WI38 (cell line): Measurements from ENCODE around the gene TMPRSS9.

ENCODE experiments used
- H3K4me3 ChIP-seq: 2 replicates; pipeline ENCODE4 v1.5.1; 2011; ENCODE audit warnings: low read depth, mild to moderate bottlenecking, control low read depth, low read length
- TF ChIP-seq, protein P1 (sequence below): IDR thresholded peaks from 2 replicates; pipeline ENCODE4 v1.5.1; 2012; ENCODE audit warnings: low read depth, mild to moderate bottlenecking, control low read depth, low read length

The TMPRSS9 gene

DNA sequence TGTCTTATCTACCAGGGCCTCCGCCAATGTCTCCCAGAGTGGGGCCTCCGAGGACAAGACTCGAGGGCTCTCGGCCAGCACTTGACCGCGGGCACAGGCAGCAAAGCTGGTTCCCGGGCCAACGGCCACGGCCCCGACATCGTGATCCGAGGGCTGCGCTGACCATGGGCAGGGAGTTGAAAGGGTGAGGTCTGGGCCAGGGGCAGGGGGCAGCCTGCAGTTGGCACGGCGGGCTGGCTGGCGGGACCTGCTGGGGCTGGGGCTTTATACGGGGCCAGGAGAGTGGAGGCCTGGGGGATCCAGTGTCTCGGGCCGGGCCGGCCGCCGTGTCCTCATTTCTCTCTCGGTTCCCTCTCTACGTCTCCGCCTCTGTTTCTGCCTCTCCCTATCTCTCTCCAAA, 42.3 kb upstream of the TMPRSS9 start:
- TF ChIP-seq, protein P1, sequence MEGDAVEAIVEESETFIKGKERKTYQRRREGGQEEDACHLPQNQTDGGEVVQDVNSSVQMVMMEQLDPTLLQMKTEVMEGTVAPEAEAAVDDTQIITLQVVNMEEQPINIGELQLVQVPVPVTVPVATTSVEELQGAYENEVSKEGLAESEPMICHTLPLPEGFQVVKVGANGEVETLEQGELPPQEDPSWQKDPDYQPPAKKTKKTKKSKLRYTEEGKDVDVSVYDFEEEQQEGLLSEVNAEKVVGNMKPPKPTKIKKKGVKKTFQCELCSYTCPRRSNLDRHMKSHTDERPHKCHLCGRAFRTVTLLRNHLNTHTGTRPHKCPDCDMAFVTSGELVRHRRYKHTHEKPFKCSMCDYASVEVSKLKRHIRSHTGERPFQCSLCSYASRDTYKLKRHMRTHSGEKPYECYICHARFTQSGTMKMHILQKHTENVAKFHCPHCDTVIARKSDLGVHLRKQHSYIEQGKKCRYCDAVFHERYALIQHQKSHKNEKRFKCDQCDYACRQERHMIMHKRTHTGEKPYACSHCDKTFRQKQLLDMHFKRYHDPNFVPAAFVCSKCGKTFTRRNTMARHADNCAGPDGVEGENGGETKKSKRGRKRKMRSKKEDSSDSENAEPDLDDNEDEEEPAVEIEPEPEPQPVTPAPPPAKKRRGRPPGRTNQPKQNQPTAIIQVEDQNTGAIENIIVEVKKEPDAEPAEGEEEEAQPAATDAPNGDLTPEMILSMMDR, result no peak
- no peak overlapping the region for H3K4me3 ChIP-seq

DNA sequence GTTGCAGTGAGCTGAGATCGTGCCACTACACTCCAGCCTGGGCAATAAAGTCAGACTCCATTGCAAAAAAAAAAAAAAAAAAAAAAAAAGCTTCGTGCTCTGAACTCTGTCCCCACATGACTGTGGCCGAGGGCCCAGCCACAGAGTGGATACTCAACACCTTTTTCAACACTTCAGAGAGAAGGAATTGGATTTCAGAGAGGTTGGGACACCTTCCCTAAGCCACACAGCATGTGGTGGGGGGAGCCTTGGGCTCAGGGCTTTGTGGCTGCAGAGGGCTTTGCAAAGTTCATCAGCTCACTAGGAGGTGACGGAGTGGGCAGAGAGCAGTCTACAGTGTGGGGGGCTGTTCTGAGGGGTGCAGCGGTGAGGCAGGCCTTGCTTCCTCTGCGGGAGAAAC, 41.1 kb upstream of the TMPRSS9 start:
- TF ChIP-seq, protein P1, result no peak
- H3K4me3 ChIP-seq, result no peak overlapping the region

DNA sequence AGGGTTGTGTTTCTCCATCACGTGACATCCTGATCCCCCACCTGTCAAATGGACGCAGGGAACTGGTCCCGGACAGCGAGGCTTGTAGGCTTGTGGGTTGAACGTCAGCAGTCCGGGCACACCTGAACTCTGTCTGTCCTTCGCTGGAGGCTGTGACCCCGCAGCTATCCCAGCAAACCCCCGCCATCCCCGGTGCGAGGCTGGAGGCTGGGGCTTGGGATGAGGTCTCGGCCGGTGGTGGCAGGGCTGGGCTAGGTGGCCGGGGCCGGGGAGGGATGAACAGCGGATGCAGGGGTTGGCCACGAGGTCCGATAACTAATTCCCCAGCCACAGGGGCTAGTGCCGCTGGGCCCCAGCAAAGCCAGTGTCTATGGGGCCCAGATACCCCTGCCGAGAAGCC, 40.5 kb upstream of the TMPRSS9 start:
- TF ChIP-seq, protein P1, result no peak

DNA sequence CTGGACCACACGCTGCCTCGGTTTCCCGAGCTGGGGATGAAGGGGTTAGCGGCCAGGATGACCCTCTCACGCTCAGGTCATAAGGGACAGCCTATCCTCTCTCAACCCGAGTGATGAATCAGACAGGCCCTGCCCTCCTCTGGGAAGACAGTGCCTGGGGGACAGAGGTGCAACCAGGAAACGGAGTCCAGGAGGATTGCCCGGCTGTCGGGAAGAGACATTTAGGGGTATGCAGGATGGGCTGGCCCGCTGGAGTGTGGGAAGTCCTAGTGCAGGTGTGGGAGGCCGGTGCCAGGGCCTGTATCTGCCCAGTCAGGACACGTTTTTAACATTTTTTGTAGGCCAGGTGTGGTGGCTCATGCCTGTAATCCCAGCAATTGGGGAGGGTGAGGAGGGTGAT, 40.0 kb upstream of the TMPRSS9 start:
- TF ChIP-seq, protein P1, result no peak
- no peak overlapping the region for H3K4me3 ChIP-seq

More for the DNA sequence above, 40.5 kb upstream of the TMPRSS9 start:
- no peak overlapping the region for H3K4me3 ChIP-seq

DNA sequence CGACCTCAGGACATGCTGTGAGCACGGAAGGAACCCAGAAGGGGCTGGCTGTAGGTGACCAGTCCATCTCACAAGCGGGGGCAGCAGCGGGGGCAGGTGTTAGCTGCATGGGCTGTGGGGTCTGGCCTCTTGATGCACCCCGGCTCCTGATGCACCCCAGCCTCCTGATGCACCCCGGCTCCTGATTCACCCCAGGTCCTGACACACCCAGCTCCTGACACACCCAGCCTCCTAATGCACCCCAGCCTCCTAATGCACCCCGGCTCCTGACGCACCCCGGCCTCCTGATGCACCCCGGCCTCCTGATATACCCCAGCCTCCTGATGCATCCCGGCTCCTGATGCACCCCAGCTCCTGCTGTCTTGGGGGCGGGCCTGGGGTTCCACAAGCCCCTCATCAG, 39.1 kb upstream of the TMPRSS9 start:
- H3K4me3 ChIP-seq, result no peak overlapping the region
- TF ChIP-seq, protein P1, result no peak

DNA sequence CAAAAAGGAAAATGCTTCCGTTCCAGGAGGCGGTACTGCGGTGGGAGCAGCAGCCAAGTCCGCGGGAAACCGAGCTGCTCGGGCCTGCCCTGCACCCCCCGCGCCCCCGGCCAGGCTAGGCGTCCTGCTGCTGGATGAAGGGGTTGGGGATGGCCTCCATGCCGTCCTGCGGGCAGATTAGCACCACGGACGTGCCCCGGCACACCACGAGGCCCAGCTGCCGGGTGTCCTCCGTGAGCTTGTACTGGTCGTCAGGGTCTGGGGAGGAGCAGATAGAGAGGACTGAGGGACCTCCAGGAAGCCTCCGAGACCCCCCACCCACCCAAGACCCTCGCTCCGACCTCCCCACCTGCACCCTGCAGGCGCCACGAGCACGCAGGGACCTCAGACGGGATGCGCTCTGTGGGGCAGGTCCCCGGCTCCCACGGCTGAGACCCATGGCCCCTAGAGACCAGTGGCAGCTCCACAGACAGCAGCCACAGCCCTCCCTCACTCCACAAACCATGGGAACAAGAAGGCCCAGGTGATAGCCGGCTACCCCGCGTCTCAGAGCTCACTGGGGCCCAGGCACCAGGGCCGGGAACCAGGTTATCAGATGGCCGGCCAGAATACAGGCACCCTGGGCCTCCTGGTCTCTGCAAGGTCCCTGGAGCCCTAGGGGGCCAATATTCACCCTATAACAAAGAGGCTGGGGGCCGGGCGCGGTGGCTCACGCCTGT, 38.3 kb upstream of the TMPRSS9 start:
- TF ChIP-seq, protein P1, result no peak
- no peak overlapping the region for H3K4me3 ChIP-seq

DNA sequence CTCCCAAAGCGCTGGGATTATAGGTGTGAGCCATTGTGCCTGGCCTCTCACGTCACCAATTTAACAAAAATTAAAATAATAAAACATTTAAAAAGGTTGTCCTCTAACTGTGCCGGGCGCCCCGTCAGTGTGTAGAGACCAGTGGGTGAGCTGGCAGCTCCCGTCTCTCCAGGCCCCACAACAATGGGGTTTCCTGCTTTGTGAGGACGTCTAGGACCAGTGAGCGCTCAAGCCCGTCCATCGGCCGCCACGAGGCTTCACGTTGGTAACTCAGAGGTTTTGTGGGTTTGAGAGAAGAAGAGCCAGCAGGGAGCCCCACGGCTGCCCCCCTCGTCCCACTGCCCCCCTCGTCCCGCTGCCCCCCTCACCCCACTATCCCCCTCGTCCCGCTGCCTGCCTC, 36.4 kb upstream of the TMPRSS9 start:
- H3K4me3 ChIP-seq, result no peak overlapping the region
- TF ChIP-seq, protein P1, result no peak
